SK-N-SH (cell line): ENCODE results near the gene TBK1. TPM values are rescaled to one million over a fixed set of nuclear protein-coding genes. Genes with fewer than 3 reads are reported as not detected.
A peak's percentile ranks its signal among the peaks of the same experiment; 100 is the strongest.

Experiments
- CTCF ChIA-PET: fragments of 300-600, 350-600 bp; formaldehyde crosslinking; extraction: SDS; loops from one replicate; lab custom pipeline; 2021; lab: Yijun Ruan, JAX
- POLR2A ChIA-PET: fragments of 350-600 bp; sonication (Branson Sonifier 250); formaldehyde crosslinking; extraction: SDS; loops from one replicate; lab custom pipeline; 2020; ENCODE audit warnings: antibody characterized with exemption, inconsistent platforms; lab: Yijun Ruan, JAX
- DNase-seq: peaks from one replicate; pipeline ENCODE4 v3.0.0; 2012
- H2AFZ ChIP-seq: fragments of 200-600 bp; sonication (generic); 2 replicates; pipeline ENCODE4 v1.8.1; 2016; ENCODE audit warnings: antibody characterized with exemption, mild to moderate bottlenecking, low read depth
- H3F3A ChIP-seq: fragments of 200-600 bp; sonication (generic); replicated peaks from 2 replicates; pipeline ENCODE3; 2016; ENCODE audit warnings: antibody characterized with exemption, mild to moderate bottlenecking; ENCODE audit not compliant: insufficient read depth
- H3K27ac ChIP-seq, 2 experiments: fragments of 200-500 bp in 1 of 2; fragments of 200-600 bp in 1 of 2; sonication (Bioruptor generic) in 1 of 2; sonication (generic), shearing (Covaris generic) in 1 of 2; 2 replicates each; pipeline versions ENCODE4 v1.5.1 to v1.6.1; 2014 to 2016; ENCODE audit warnings: low read depth in 2 of 2, inconsistent platforms in 1 of 2, low read length in 1 of 2, mild to moderate bottlenecking in 1 of 2, mixed read lengths in 1 of 2
- H3K27me3 ChIP-seq: fragments of 200-600 bp; sonication (generic), shearing (Covaris generic); 2 replicates; pipeline ENCODE4 v1.6.1; 2016; ENCODE audit warnings: mixed run types; ENCODE audit not compliant: insufficient read depth
- H3K36me3 ChIP-seq, 2 experiments: fragments of 200-500 bp in 1 of 2; fragments of 200-600 bp in 1 of 2; sonication (Bioruptor generic) in 1 of 2; sonication (generic) in 1 of 2; replicated peaks in 1 of 2; 2 replicates each; pipeline versions ENCODE3 to v1.5.1; 2014 to 2016; ENCODE audit warnings: low read length in 1 of 2, mild to moderate bottlenecking in 1 of 2; ENCODE audit not compliant: insufficient read depth in 2 of 2, control insufficient read depth in 1 of 2
- H3K4me1 ChIP-seq, 2 experiments: fragments of 200-500 bp in 1 of 2; fragments of 200-600 bp in 1 of 2; sonication (Bioruptor generic) in 1 of 2; sonication (generic), shearing (Covaris generic) in 1 of 2; 2 replicates each; pipeline versions ENCODE4 v1.5.1 to v1.6.1; 2014 to 2016; ENCODE audit warnings: low read depth in 1 of 2, low read length in 1 of 2, mixed run types in 1 of 2; ENCODE audit not compliant: insufficient read depth in 2 of 2, control insufficient read depth in 1 of 2
- H3K4me2 ChIP-seq: fragments of 200-600 bp; sonication (generic), shearing (Covaris generic); 2 replicates; pipeline ENCODE4 v1.6.1; 2017; ENCODE audit warnings: mixed run types
- H3K4me3 ChIP-seq, 2 experiments: fragments of 200-500 bp in 1 of 2; fragments of 200-600 bp in 1 of 2; sonication (Bioruptor generic) in 1 of 2; sonication (generic), shearing (Covaris generic) in 1 of 2; 2 replicates each; pipeline versions ENCODE4 v1.5.1 to v1.8.1; 2014 to 2016; ENCODE audit warnings: low read depth in 2 of 2, inconsistent platforms in 1 of 2, low read length in 1 of 2, mild to moderate bottlenecking in 1 of 2, mixed read lengths in 1 of 2, moderate library complexity in 1 of 2
- H3K79me2 ChIP-seq: fragments of 200-600 bp; sonication (generic); 2 replicates; pipeline ENCODE4 v1.8.1; 2017; ENCODE audit warnings: mild to moderate bottlenecking; ENCODE audit not compliant: insufficient read depth
- H3K9ac ChIP-seq: fragments of 200-600 bp; sonication (generic); 2 replicates; pipeline ENCODE4 v1.6.1; 2017; ENCODE audit warnings: mixed run types
- H3K9me2 ChIP-seq: fragments of 200-600 bp; sonication (generic); 2 replicates; pipeline ENCODE4 v1.6.1; 2017; ENCODE audit warnings: mixed run types
- H3K9me3 ChIP-seq: fragments of 200-600 bp; sonication (generic); 2 replicates; pipeline ENCODE4 v1.6.1; 2017; ENCODE audit warnings: mixed run types, mild to moderate bottlenecking, moderate library complexity
- H4K20me1 ChIP-seq: fragments of 200-600 bp; sonication (generic); 2 replicates; pipeline ENCODE4 v1.6.1; 2017; ENCODE audit warnings: mild to moderate bottlenecking, mixed run types; ENCODE audit not compliant: insufficient read depth
- EP300 ChIP-seq, 2 experiments: IDR thresholded peaks; 2 replicates each; pipeline versions ENCODE4 v1.4.0 to v1.6.1; 2012; ENCODE audit warnings: borderline replicate concordance in 1 of 2, low read depth in 1 of 2, low read length in 1 of 2
- EZH2phosphoT487 ChIP-seq: fragments of 200-600 bp; sonication (generic); IDR thresholded peaks from 2 replicates; pipeline ENCODE4 v1.6.1; 2017; ENCODE audit warnings: low read depth, mixed run types, mild to moderate bottlenecking, antibody characterized with exemption, moderate library complexity, borderline replicate concordance
- FOXM1 ChIP-seq: IDR thresholded peaks from 2 replicates; pipeline ENCODE4 v1.4.0; 2012; ENCODE audit warnings: low read depth, mild to moderate bottlenecking
- GABPA ChIP-seq: IDR thresholded peaks from 2 replicates; pipeline ENCODE4 v1.4.0; 2012; ENCODE audit warnings: low read depth, mild to moderate bottlenecking
- GATA2 ChIP-seq: sonication (generic); formaldehyde crosslinking; IDR thresholded peaks from 2 replicates; pipeline ENCODE4 v1.5.0; 2020; ENCODE audit warnings: mild to moderate bottlenecking, missing genetic modification reagents
- IRF3 ChIP-seq: fragments of 150-350 bp; IDR thresholded peaks from 2 replicates; pipeline ENCODE4 v1.6.1; 2016; ENCODE audit warnings: mild to moderate bottlenecking, low read depth, low read length
- JUND ChIP-seq: IDR thresholded peaks from 2 replicates; pipeline ENCODE4 v1.4.0; 2012
- NFIC ChIP-seq: IDR thresholded peaks from 2 replicates; pipeline ENCODE4 v1.4.0; 2012; ENCODE audit warnings: borderline replicate concordance
- RCOR1 ChIP-seq: fragments of 150-350 bp; IDR thresholded peaks from 2 replicates; pipeline ENCODE4 v1.6.1; 2017; ENCODE audit warnings: antibody characterized with exemption, low read length
- SMC3 ChIP-seq: IDR thresholded peaks from 2 replicates; pipeline ENCODE4 v1.6.1; 2012; ENCODE audit warnings: low read depth, low read length, improper control_type of control experiment
- TEAD4 ChIP-seq: IDR thresholded peaks from 2 replicates; pipeline ENCODE4 v1.4.0; 2012; ENCODE audit warnings: mild to moderate bottlenecking, borderline replicate concordance; ENCODE audit not compliant: insufficient read depth
- WGBS: methylation state at CpG from one replicate; pipeline ENCODE4 v1.1.6; 2017; ENCODE audit warnings: low lambda C conversion rate; 5-methylcytosine and 5-hydroxymethylcytosine counted together
- polyA plus RNA-seq, 3 experiments: library from polyadenylated mRNA; depleted of rRNA; stranded (reverse); fragments of >200 nt; gene quantifications; 2 replicates each; pipeline ENCODE4 v1.2.3, GENCODE V29; 2012
- TF ChIP-seq, protein P1 (sequence below): IDR thresholded peaks from 2 replicates; pipeline ENCODE4 v1.4.0; 2012; ENCODE audit warnings: low read depth, borderline replicate concordance
- TF ChIP-seq, protein P2 (sequence below): IDR thresholded peaks from 2 replicates; pipeline ENCODE4 v1.4.0; 2012; ENCODE audit warnings: low read depth, borderline replicate concordance
- TF ChIP-seq, protein P3 (sequence below): IDR thresholded peaks from 2 replicates; pipeline ENCODE4 v1.6.1; 2012; ENCODE audit warnings: mild to moderate bottlenecking, low read depth, low read length, moderate library complexity
- TF ChIP-seq, protein P4 (sequence below): IDR thresholded peaks from 2 replicates; pipeline ENCODE4; 2012

Gene TBK1
- polyA plus RNA-seq, 1 of the 3 experiments (the other 2 are of a cell fraction), result 8.2 TPM

- TF ChIP-seq, protein P1, sequence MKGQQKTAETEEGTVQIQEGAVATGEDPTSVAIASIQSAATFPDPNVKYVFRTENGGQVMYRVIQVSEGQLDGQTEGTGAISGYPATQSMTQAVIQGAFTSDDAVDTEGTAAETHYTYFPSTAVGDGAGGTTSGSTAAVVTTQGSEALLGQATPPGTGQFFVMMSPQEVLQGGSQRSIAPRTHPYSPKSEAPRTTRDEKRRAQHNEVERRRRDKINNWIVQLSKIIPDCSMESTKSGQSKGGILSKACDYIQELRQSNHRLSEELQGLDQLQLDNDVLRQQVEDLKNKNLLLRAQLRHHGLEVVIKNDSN, result no peak
- TF ChIP-seq, protein P2, sequence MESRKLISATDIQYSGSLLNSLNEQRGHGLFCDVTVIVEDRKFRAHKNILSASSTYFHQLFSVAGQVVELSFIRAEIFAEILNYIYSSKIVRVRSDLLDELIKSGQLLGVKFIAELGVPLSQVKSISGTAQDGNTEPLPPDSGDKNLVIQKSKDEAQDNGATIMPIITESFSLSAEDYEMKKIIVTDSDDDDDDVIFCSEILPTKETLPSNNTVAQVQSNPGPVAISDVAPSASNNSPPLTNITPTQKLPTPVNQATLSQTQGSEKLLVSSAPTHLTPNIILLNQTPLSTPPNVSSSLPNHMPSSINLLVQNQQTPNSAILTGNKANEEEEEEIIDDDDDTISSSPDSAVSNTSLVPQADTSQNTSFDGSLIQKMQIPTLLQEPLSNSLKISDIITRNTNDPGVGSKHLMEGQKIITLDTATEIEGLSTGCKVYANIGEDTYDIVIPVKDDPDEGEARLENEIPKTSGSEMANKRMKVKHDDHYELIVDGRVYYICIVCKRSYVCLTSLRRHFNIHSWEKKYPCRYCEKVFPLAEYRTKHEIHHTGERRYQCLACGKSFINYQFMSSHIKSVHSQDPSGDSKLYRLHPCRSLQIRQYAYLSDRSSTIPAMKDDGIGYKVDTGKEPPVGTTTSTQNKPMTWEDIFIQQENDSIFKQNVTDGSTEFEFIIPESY, result no peak
- TF ChIP-seq, protein P3, sequence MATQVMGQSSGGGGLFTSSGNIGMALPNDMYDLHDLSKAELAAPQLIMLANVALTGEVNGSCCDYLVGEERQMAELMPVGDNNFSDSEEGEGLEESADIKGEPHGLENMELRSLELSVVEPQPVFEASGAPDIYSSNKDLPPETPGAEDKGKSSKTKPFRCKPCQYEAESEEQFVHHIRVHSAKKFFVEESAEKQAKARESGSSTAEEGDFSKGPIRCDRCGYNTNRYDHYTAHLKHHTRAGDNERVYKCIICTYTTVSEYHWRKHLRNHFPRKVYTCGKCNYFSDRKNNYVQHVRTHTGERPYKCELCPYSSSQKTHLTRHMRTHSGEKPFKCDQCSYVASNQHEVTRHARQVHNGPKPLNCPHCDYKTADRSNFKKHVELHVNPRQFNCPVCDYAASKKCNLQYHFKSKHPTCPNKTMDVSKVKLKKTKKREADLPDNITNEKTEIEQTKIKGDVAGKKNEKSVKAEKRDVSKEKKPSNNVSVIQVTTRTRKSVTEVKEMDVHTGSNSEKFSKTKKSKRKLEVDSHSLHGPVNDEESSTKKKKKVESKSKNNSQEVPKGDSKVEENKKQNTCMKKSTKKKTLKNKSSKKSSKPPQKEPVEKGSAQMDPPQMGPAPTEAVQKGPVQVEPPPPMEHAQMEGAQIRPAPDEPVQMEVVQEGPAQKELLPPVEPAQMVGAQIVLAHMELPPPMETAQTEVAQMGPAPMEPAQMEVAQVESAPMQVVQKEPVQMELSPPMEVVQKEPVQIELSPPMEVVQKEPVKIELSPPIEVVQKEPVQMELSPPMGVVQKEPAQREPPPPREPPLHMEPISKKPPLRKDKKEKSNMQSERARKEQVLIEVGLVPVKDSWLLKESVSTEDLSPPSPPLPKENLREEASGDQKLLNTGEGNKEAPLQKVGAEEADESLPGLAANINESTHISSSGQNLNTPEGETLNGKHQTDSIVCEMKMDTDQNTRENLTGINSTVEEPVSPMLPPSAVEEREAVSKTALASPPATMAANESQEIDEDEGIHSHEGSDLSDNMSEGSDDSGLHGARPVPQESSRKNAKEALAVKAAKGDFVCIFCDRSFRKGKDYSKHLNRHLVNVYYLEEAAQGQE, result no peak
- TF ChIP-seq EZH2phosphoT487 (no peak), RCOR1 (peak; percentile 42; the same call in 1 of the 2 replicates), EP300 (IDR thresholded peaks at IDR 0.05; ENCODE audit: borderline replicate concordance in 1 of 2, low read depth in 1 of 2, low read length in 1 of 2) (peak in 1 of 2 experiments; percentile 73; a peak in 2 of 4 replicates)
Measured at GRCh38 chr12:64494998-64495729, 43.2 kb downstream of the TBK1 start (continued).

- H3K4me1 ChIP-seq, result peaks cover 0 to 7% of the 10 kb centered on the region in 2 experiments; a peak in 2 of 4 replicates
- H3K4me3 ChIP-seq, result no peak overlapping the region
- ChIA-PET POLR2A (no interaction called here), CTCF (interaction anchor here (1.1 kb wide), 1 partner anchor 27 kb away, joined by 3 read pairs; no protein-coding TSS in a partner anchor)
- whole genome bisulfite sequencing, result 98% methylated on average over 2 of the region's 2 CpGs
- H4K20me1 ChIP-seq, result no peaks in the 10 kb centered on the region
- H3K79me2 ChIP-seq, result no peaks in the 10 kb centered on the region
- no peak overlapping the region for H3K27ac ChIP-seq
- H3K9ac ChIP-seq, result no peak overlapping the region
- no peak for DNase-seq
- no peak overlapping the region for H3K4me2 ChIP-seq
- no peaks in the 10 kb centered on the region for H3K9me3 ChIP-seq
- H3F3A ChIP-seq, result peaks cover 27% of the 10 kb centered on the region
- H3K9me2 ChIP-seq, result no peaks in the 10 kb centered on the region
- peaks cover 67 to 94% of the 10 kb centered on the region in 2 experiments for H3K36me3 ChIP-seq
- H2AFZ ChIP-seq, result no peak overlapping the region
- H3K27me3 ChIP-seq, result no peaks in the 10 kb centered on the region
- TF ChIP-seq, protein P4, sequence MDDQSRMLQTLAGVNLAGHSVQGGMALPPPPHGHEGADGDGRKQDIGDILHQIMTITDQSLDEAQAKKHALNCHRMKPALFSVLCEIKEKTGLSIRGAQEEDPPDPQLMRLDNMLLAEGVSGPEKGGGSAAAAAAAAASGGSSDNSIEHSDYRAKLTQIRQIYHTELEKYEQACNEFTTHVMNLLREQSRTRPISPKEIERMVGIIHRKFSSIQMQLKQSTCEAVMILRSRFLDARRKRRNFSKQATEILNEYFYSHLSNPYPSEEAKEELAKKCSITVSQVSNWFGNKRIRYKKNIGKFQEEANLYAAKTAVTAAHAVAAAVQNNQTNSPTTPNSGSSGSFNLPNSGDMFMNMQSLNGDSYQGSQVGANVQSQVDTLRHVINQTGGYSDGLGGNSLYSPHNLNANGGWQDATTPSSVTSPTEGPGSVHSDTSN, result no peak
- TF ChIP-seq EZH2phosphoT487 (no peak), RCOR1 (no peak), TEAD4 (no peak), SMC3 (no peak), FOXM1 (no peak), IRF3 (no peak), JUND (no peak), NFIC (no peak), GABPA (no peak), EP300 (IDR thresholded peaks at IDR 0.05; ENCODE audit: borderline replicate concordance in 1 of 2, low read depth in 1 of 2, low read length in 1 of 2) (no peak), GATA2 (CRISPR knock-in tag) (no peak)
- TF ChIP-seq, protein P3, result no peak
Measured at GRCh38 chr12:64496839-64497400, 45.0 kb downstream of the TBK1 start.
